Neuronal stem cell (in vitro differentiated cells): ENCODE results near the gene MGLL.

Experiments
- DNase-seq: peaks from one replicate; pipeline ENCODE4 v3.0.0-alpha.2; 2013; ENCODE audit warnings: low spot score
- H2AFZ ChIP-seq: one replicate; pipeline ENCODE4 v1.6.1; 2013; ENCODE audit warnings: mild to moderate bottlenecking, low read length, inconsistent platforms
- H2AK5ac ChIP-seq: 2 replicates; pipeline ENCODE4 v1.6.1; 2013; ENCODE audit warnings: low read depth, mild to moderate bottlenecking, inconsistent platforms, low read length, moderate library complexity, mixed read lengths
- H2BK120ac ChIP-seq: 2 replicates; pipeline ENCODE4 v1.6.1; 2013; ENCODE audit warnings: low read depth, mild to moderate bottlenecking, inconsistent platforms, low read length, moderate library complexity, mixed read lengths
- H2BK12ac ChIP-seq: one replicate; pipeline ENCODE4 v1.6.1; 2013; ENCODE audit warnings: low read length, inconsistent platforms
- H2BK15ac ChIP-seq: 2 replicates; pipeline ENCODE4 v1.6.1; 2013; ENCODE audit warnings: mild to moderate bottlenecking, low read length, inconsistent platforms, mixed read lengths
- H2BK5ac ChIP-seq: one replicate; pipeline ENCODE4 v1.6.1; 2013; ENCODE audit warnings: inconsistent platforms, mild to moderate bottlenecking, low read length, moderate library complexity
- H3K14ac ChIP-seq: one replicate; pipeline ENCODE4 v1.6.1; 2013; ENCODE audit warnings: low read length, inconsistent platforms
- H3K18ac ChIP-seq: 2 replicates; pipeline ENCODE4 v1.6.1; 2013; ENCODE audit warnings: low read length, inconsistent platforms
- H3K23ac ChIP-seq: 2 replicates; pipeline ENCODE4 v1.6.1; 2013; ENCODE audit warnings: low read depth, mild to moderate bottlenecking, mixed read lengths, low read length, inconsistent platforms; ENCODE audit not compliant: poor library complexity
- H3K27ac ChIP-seq: replicated peaks from 3 replicates; pipeline ENCODE4 v1.5.1; 2013; ENCODE audit warnings: low read length, inconsistent platforms
- H3K27me3 ChIP-seq, 3 experiments: 2 replicates each; pipeline ENCODE4 v1.6.1; 2013; ENCODE audit warnings: low read length in 3 of 3, mild to moderate bottlenecking in 2 of 3, inconsistent platforms in 1 of 3, low read depth in 1 of 3, mixed read lengths in 1 of 3, moderate library complexity in 1 of 3; ENCODE audit not compliant: control insufficient read depth in 3 of 3, insufficient read depth in 3 of 3
- H3K36me3 ChIP-seq, 2 donors: replicated peaks in 1 of 2; 2 replicates each; pipeline ENCODE4 v1.6.1; 2013; ENCODE audit warnings: low read length in 2 of 2; ENCODE audit not compliant: control insufficient read depth in 2 of 2, insufficient read depth in 2 of 2
- H3K4ac ChIP-seq: 2 replicates; pipeline ENCODE4 v1.6.1; 2013; ENCODE audit warnings: inconsistent platforms, mild to moderate bottlenecking, low read length, moderate library complexity
- H3K4me1 ChIP-seq, 2 donors: 1 replicate in 1 of 2; 2 replicates in 1 of 2; pipeline ENCODE4 v1.6.1; 2013; ENCODE audit warnings: low read length in 2 of 2, low read depth in 1 of 2; ENCODE audit not compliant: control insufficient read depth in 2 of 2, insufficient read depth in 1 of 2
- H3K4me2 ChIP-seq: one replicate; pipeline ENCODE4 v1.6.1; 2013; ENCODE audit warnings: mild to moderate bottlenecking, low read length, inconsistent platforms; ENCODE audit not compliant: insufficient read depth, poor library complexity, severe bottlenecking
- H3K4me3 ChIP-seq, 2 donors: 2 replicates each; pipeline ENCODE4 v1.5.1; 2013; ENCODE audit warnings: low read length in 2 of 2, mild to moderate bottlenecking in 2 of 2, inconsistent platforms in 1 of 2, moderate library complexity in 1 of 2
- H3K79me1 ChIP-seq: one replicate; pipeline ENCODE4 v1.6.1; 2013; ENCODE audit warnings: low read depth, mild to moderate bottlenecking, inconsistent platforms, low read length, moderate library complexity
- H3K9ac ChIP-seq: one replicate; pipeline ENCODE4 v1.6.1; 2013; ENCODE audit warnings: mild to moderate bottlenecking, low read depth, low read length, inconsistent platforms; ENCODE audit not compliant: poor library complexity
- H3K9me3 ChIP-seq, 2 donors: replicated peaks in 1 of 2; 2 replicates each; pipeline versions ENCODE3 to v1.6.1; 2013; ENCODE audit warnings: low read length in 2 of 2, mild to moderate bottlenecking in 2 of 2, inconsistent platforms in 1 of 2, low read depth in 1 of 2, mixed read lengths in 1 of 2, moderate library complexity in 1 of 2; ENCODE audit not compliant: control insufficient read depth in 2 of 2, insufficient read depth in 1 of 2
- H4K8ac ChIP-seq: one replicate; pipeline ENCODE4 v1.6.1; 2013; ENCODE audit warnings: low read depth, mild to moderate bottlenecking, inconsistent platforms, low read length, moderate library complexity
- H4K91ac ChIP-seq: one replicate; pipeline ENCODE4 v1.6.1; 2013; ENCODE audit warnings: low read length, low read depth, mild to moderate bottlenecking, inconsistent platforms; ENCODE audit not compliant: poor library complexity
- WGBS, 2 donors: extraction: QIAGEN DNeasy Blood & Tissue Kit; methylation state at CpG; one replicate each; pipeline ENCODE4 v1.1.7; 2013; ENCODE audit warnings: missing lambda C conversion rate in 2 of 2, mixed read lengths in 1 of 2; ENCODE audit not compliant: insufficient read length in 2 of 2, insufficient replicate concordance in 1 of 2; ENCODE audit errors: extremely low coverage in 2 of 2; 5-methylcytosine and 5-hydroxymethylcytosine counted together

Gene MGLL

DNA sequence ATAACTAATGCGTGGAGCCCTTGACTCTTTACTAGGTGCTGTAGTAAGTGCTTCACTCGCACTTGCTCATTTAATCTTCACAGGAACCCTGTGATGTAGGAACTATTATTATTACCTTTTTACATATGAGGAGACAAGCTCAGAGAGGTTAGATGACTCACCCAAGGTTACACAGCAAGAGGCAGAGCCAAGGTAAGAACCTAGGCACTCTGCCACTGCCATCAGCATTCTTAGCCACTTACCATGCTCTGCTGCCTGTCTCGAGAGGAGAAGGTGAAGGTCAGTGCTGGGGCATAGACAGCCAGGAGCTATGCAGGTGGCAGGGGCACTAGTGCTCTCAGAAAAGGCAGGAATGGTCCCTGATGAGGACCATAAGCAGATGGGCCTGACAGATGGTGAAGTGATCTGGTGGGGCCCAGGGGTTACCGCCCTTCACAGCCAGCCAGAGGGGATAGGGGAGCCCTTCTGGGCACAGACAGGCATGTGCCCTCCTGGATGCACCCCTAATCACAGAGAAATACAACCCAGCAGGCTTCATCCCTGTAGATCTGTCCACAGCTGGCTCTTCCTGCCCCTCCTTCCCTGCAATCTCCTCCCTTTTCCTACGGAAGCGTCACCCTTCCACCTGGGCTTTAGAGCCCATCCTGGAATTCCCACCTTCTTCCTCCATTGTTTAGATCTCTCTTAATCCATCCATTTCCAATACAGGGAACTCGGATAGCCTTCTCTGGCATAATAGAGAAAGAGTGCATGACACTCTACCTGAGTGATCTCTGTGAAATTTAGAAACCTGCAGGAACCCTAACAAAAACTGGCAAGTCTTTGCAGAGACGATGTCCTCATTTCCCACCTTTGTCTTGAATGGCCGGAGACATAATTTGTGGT is 122.7 kb downstream of the MGLL start:
- H2BK5ac ChIP-seq: no peak overlapping the region
- H2BK120ac ChIP-seq: peak overlapping the region; percentile 57
- no peak overlapping the region for H3K9ac ChIP-seq
- peak overlapping the region; percentile 44 for H3K18ac ChIP-seq
- no peak overlapping the region for H2AFZ ChIP-seq
- H3K36me3 ChIP-seq: no peaks in the 10 kb centered on the region
- H4K91ac ChIP-seq: no peak overlapping the region
- no peak overlapping the region for H3K14ac ChIP-seq
- H3K4me3 ChIP-seq: no peak overlapping the region
- peaks cover 3 to 11% of the 10 kb centered on the region in 2 donors for H3K4me1 ChIP-seq
- DNase-seq: no peak
- H3K9me3 ChIP-seq: no peaks in the 10 kb centered on the region
- H2BK12ac ChIP-seq: peak overlapping the region; percentile 86
- H3K4me2 ChIP-seq: no peak overlapping the region
- peak overlapping the region; percentile 49 for H3K23ac ChIP-seq
- no peak overlapping the region for H4K8ac ChIP-seq
- H2AK5ac ChIP-seq: peak overlapping the region; percentile 91
- peak overlapping the region; percentile 46 for H2BK15ac ChIP-seq
- H3K4ac ChIP-seq: no peak overlapping the region
- H3K79me1 ChIP-seq: no peaks in the 10 kb centered on the region
- no peak overlapping the region for H3K27ac ChIP-seq
- no CpG with 5 or more reads among the region's 9 CpGs for WGBS, 2 donors
- no peaks in the 10 kb centered on the region for H3K27me3 ChIP-seq

DNA sequence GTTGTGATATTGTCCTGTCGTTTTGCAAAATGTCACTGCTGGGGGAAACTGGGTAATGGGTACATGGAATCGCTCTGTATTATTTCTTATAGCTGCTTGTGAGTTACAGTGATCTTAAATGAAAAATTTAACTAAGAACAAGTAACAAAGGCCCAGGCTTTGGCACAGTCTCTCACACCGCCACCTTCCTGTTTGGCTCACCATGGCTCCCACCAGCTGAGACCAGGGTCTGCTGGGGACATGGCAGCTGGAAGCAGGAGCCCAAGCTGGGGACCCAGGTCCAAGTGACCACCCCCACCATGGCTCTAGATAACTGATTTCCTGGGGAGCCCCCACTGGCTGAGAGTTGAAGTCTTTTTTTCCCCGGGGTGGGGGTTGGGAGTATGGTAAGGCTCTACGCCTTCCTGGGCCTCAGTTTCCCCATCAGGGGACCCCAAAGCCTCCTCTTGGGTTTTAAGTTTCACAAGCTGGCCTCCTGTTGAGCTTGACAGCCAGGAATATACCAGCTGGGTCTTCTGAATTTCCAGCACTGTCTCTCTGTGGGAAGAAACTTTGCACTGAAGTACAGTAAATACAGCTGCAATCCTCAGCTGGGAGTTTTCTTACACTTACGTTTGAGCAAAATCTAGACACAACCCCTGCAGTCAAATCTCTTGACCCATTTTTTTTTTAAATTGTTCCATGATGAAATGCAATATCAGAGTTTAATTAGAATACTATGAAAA is 123.5 kb downstream of the MGLL start:
- Histone ChIP-seq H3K4me3 (no peak overlapping the region), H3K18ac (no peak overlapping the region), H3K9me3 (no peaks in the 10 kb centered on the region), H3K36me3 (no peaks in the 10 kb centered on the region), H3K9ac (no peak overlapping the region), H2BK120ac (no peak overlapping the region), H2BK12ac (no peak overlapping the region), H3K79me1 (no peaks in the 10 kb centered on the region), H3K27me3 (no peaks in the 10 kb centered on the region), H4K8ac (peak overlapping the region; percentile 4), H3K4me2 (no peak overlapping the region), H3K4me1 (peaks cover 3 to 11% of the 10 kb centered on the region in 2 donors), H3K27ac (no peak overlapping the region), H3K14ac (no peak overlapping the region), H3K4ac (no peak overlapping the region), H2AK5ac (no peak overlapping the region), H3K23ac (no peak overlapping the region), H4K91ac (no peak overlapping the region), H2BK15ac (no peak overlapping the region), H2AFZ (no peak overlapping the region), H2BK5ac (no peak overlapping the region)
- WGBS, 2 donors: no CpG with 5 or more reads among the region's 6 CpGs
- DNase-seq: no peak

GRCh38 chr3:127698286-127698685 is 124.0 kb downstream of the MGLL start:
- WGBS, 2 donors: no CpG with 5 or more reads among the region's 3 CpGs
- no peak overlapping the region for H2BK120ac ChIP-seq
- H3K9me3 ChIP-seq: no peaks in the 10 kb centered on the region

More at GRCh38 chr3:127698286-127698685, 124.0 kb downstream of the MGLL start:
- Histone ChIP-seq H3K27ac (no peak overlapping the region), H4K91ac (no peak overlapping the region), H3K23ac (no peak overlapping the region), H2BK5ac (no peak overlapping the region), H3K27me3 (no peaks in the 10 kb centered on the region), H3K4ac (no peak overlapping the region), H3K18ac (no peak overlapping the region), H2AK5ac (no peak overlapping the region), H3K14ac (no peak overlapping the region), H3K79me1 (no peaks in the 10 kb centered on the region), H3K9ac (no peak overlapping the region), H4K8ac (peak overlapping the region; percentile 4), H2AFZ (peak overlapping the region; percentile 93), H3K36me3 (no peaks in the 10 kb centered on the region), H3K4me3 (no peak overlapping the region), H3K4me1 (peaks cover 3 to 11% of the 10 kb centered on the region in 2 donors), H2BK15ac (peak overlapping the region; percentile 6), H3K4me2 (no peak overlapping the region), H2BK12ac (peak overlapping the region; percentile 30)
- no peak for DNase-seq
